GM21515 (cell line): ENCODE results near the gene CNOT4.
"Not testable (repeated sequence)": the region's sequence is repeated elsewhere in the genome, so short reads cannot be mapped to it uniquely, and the experiment has no call there.

Source experiments
- ATAC-seq: cut with Tn5 transposase; IDR thresholded peaks from one replicate; pipeline ENCODE4 v1.9.1; 2021; ENCODE audit not compliant: unreplicated experiment

The CNOT4 gene

DNA sequence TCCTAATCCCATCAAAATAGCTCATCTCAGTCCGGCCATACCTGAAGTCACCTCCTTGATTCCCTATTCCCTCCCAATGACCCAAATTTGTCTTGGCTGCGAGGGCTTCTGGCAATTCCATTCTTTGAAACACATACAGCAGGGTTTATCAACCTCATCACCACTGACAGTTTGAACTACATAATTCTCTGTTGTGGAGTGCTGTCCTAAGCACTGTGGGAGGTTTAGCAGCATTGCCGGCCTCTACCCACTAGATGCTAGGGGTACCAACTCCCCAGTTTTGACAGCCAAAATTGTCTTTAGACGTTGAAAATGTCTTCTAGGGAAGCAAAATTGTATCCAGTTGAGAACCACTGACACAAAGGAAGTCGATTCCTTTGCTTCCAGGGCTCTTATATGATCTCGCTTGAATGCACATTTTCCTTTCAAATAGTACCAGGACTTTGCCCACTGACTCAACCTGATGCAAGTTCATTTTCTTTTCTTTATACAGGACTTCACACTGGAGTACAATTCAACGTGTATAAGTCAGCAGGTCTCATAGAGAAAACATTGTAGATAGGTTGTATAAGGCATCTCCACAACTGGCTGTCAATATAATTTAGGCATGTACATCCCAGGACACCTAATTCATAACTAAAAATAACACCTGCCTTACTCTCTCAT, 142.9 kb downstream of the CNOT4 start:
- ATAC-seq = no peak

DNA sequence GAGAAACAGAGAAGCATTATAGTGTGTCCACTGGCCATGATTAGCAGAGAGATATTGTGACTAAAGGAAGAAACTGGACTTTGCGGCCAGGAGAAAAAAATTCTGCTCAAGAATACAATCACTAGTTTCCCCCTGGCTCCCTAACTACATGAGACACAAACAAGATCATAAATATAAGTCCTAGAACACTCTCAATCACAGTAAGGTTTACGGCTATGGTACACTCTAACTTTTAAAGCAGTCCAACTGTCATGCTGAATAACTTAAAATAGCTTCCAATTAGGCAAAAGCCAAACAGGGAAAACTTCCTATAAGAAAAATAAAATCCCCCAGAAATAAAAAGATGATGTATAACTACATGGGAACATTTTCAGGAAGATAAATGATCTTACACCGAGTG, 144.2 kb downstream of the CNOT4 start:
- no peak for ATAC-seq

- ATAC-seq = no peak
Observed at GRCh38 chr7:135364206-135364605, 145.7 kb downstream of the CNOT4 start.

DNA sequence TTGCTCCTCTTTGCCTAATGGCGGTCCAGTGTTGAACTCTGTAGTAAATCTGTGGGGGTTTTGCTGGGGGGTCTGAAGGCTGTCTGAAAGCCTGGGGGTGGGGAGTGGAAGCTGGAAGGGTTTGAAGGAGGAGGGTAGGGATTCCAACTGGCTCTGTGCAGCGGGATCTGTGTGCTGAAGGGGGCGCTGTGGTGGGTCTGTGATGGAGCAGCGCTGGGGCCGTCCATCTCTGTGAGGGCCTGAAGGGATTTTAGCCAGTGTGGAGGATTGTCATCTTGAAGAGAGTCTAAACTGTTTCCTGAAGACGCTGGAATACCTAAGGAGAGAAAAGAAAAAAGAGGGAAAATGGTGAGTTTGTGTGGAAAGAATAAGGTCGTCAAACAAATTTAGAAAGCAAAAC, 147.0 kb downstream of the CNOT4 start:
- ATAC-seq = no peak

DNA sequence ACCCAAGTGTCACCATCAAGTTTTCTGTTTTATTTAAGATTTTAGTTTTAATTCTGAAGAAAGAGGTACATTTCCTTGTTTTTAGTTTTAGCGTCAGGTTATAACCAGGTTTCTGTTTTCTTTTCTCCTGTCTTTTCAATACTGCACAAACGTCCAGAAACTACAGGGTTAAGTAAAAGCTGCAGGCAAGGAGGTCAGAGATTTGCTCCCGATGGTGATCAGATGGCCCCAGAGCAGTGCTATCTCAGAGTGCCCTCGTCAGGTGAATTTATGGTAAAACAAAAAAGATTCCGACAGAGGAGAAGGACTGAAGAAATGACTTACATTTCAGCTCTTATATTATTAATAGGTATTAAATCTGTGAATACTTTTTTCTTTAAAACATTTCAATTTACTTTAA, 148.1 kb downstream of the CNOT4 start:
- ATAC-seq = no peak

DNA sequence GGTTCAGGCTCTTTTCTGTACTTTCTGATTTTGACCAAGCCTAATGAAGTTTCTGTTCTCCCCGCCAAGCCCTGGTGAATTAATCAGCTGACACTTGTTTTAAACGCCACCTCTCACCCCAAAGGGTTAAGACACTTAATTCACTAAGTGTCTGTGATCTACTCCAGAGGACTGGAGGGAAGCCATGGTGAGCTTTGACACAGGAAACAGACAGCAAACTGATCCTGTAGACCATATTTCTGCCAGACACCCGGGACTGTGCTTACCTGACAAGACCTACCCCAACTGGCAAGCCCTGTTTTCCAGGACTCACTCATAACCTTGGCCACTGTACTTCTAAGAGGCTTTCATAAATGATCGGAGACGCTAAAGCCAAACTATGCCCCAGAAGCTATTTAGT, 150.3 kb downstream of the CNOT4 start:
- ATAC-seq = no peak

- no peak for ATAC-seq
Observed at GRCh38 chr7:135355377-135356048, 154.4 kb downstream of the CNOT4 start.

GRCh38 chr7:135353832-135354231, 156.1 kb downstream of the CNOT4 start:
- no peak for ATAC-seq

DNA sequence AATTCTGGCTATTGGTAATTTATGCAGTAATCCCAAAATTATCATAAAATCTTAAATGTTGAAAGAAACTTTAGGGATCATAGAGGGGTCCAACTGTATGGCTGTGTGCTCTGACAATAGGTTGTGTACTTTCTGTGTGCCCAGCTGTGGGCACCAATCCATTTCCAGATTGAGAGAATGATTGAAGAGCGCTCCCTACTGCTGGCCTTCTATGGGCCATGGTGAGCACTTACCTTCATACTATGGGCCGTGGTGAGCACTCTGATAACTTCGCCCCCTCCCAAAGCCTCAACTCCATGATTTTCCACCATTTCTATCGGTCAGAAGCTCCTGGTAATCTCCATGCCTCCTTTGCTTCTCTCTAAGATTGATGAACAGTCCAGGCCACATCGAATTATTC, 157.6 kb downstream of the CNOT4 start:
- ATAC-seq = no peak

- ATAC-seq = not testable (repeated sequence)
Observed at GRCh38 chr7:135351070-135351469, 158.8 kb downstream of the CNOT4 start.

DNA sequence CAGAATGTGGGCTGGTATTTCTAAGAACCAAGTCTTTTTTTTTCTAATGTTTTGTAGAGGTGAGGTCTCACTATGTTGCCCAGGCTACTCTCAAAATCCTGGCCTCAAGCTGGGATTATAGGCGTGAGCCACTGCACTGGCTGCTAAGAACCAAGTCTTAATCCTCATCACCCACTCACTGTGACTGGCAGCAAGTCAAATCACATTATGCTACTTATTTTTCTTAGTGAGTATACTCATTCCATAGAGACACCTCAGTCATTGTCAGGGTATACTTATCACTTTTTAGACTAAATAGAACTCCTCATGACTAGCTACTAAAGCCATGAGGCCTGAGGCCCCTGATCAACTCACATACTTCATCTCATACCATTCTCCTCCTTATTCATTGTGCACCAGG, 160.2 kb downstream of the CNOT4 start:
- ATAC-seq = no peak

DNA sequence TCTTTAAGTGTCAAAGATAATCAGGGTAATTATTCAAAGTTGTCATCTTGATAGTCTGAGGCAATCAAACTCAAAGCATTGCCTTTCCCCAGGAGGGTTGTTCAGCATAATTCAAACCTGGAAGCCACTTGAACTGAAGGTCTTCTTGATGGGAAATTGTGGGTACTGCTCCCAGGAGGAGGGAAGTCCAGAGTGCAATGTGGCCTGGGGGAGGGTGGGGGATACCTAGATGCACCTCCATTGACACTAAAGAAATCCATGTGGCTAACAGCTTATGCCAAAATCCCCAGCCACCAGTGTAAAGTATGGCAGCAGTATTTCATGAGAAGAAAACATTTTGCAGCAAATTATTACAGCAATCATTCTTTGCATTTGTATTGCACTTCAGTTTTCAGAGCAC, 161.4 kb downstream of the CNOT4 start:
- no peak for ATAC-seq

GRCh38 chr7:135343361-135343760, 166.5 kb downstream of the CNOT4 start:
- ATAC-seq = no peak

DNA sequence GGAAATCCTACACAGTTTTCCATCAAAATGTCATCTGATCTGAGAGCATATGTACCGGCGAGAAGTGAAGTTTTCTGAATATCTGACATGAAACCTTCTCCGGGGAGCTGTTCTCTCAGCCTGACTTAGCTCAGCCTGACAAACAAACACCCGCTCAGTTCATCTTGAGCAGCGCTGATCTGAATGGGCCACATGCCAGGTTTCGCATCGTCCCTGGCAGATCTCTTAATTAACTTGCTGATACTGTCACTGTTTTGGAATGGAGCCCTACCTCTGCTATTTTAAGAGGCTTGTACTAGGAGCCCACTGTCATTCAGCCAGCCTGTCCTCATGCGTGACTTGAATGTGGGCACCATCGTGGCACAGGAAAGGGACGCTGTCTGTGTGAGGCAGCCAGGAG, 167.0 kb downstream of the CNOT4 start:
- no peak for ATAC-seq

GRCh38 chr7:135341049-135341448, 168.9 kb downstream of the CNOT4 start:
- ATAC-seq = no peak

DNA sequence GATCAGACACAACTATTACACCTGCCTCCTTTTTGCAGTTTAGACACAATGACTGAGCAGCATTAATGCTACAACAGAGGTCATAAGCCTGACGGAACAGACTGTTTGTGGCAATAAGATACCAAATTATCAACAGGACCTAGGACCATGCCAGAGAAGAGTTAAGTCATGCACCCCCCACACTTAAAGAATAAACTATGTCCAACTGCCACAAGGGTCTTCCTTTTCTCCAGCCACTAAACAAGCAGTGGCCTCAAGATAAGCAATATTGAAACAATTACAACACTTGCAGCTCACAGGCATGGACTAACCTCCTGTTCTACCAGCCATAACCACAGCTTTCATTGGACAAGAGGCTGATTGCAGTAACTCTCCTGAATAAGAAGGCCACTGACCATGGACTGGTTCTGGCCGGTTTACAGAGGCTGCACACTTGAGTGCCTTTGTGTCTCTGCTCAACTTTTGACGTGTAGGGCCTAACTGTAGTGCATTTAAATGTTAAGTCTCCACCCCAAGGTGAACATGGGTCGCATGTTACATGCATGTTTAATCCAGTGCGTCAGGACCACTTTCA, 171.8 kb downstream of the CNOT4 start:
- no peak for ATAC-seq

DNA sequence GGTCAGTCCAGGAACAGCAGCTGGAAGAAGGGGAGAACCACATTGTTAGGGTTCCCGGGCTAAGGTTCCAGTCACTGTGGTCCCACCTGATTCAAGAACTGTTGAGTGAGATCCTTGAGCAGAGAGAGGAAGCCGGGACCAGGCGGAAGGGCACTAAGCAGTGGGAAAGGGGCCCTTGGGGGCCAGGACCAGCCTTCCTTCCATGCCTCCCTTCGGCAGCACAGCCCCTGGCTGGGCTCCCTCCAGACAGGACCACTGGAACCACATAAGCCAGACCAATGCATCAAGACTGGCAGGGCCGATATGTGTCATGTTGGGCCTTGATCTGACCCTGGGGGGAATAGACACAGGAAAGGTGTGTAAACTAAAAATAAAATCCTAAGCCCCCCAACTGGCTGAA, 172.4 kb downstream of the CNOT4 start:
- ATAC-seq = no peak

DNA sequence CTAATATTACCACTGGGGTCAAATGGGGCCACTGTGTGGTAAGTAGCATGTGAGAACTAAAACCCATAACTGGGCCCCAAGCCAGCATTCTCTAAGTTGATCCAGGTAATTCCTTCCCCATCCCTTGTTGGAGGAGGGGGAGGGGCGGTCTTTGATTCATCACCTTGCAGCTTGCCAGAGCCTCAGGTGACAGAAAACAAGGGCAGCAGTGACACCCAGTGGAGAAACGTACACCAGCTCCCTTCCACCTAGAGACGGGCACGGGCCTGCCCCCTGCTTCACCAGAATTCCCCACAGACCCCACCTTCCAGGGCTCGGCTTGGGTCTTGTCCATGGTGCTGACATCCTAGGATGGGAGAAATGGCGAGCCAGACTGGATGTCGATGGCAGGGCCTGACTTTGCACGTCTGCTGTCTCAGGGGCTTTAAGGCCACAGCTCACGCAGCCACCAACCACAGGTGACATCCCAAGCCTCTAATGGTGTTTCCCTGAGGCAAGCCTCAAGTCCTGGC, 174.2 kb downstream of the CNOT4 start:
- no peak for ATAC-seq

DNA sequence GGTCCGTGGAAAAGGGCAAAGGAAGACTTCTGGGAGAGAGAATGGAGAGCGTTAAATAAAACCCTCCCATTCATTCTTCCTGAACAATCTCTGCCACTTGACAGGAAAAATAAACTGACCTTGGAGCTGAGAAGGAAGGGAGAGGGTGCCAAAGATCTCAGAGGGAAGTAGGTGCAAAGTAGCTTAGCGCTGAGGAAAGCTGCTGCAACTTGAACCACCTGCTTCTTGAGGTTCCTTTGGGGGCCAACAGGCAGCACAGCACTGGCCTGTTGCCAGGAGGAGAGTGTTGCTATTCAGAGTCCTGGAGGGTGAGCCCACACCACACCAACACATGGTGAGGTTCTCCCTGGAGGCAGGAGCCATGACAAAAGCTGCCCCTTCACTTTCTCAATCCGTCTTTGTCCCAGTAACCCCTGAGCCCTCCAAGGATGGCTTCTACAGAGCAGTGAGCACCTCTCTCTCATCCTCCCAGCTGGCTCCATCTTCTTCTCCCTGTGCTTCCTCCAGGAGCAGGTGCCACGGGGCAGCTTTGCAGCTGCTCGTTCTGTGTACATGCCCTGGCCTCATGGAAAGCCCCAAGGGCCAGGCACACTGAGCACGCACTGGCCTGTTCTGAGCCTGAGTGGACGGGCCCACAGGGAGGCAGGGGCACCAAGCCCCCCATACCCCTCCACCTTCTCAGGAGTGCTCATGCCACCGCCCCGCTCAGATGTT, 174.9 kb downstream of the CNOT4 start:
- no peak for ATAC-seq

- no peak for ATAC-seq
Observed at GRCh38 chr7:135333946-135334345, 176.0 kb downstream of the CNOT4 start.

GRCh38 chr7:135333200-135333599, 176.7 kb downstream of the CNOT4 start:
- no peak for ATAC-seq

DNA sequence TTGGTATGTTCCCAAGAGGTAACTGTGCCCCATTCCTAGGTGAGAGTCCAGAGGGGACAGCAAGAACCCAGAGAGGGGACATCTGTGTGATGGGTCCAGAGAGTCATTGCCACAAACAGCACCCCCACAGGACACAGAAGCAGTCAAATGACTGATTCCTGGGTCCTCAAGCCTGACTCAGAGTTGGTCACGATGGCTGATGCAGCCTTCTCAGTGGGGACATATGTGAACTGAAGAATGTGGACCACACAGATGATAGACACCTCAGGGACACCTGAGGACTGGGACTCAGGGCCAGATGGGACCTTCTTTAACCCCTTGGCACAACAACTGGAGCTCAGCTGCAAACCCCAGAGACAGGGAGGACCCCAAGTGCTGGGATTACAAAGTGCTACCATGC, 179.8 kb downstream of the CNOT4 start:
- no peak for ATAC-seq
